ENCODE results near the gene SLC5A1. TPM values are rescaled to one million over a fixed set of nuclear protein-coding genes. Genes with fewer than 3 reads are reported as not detected.

The SLC5A1 gene
- total RNA-seq, 2 donors from 2014 or later, result 23.4 to 47.9 TPM

DNA sequence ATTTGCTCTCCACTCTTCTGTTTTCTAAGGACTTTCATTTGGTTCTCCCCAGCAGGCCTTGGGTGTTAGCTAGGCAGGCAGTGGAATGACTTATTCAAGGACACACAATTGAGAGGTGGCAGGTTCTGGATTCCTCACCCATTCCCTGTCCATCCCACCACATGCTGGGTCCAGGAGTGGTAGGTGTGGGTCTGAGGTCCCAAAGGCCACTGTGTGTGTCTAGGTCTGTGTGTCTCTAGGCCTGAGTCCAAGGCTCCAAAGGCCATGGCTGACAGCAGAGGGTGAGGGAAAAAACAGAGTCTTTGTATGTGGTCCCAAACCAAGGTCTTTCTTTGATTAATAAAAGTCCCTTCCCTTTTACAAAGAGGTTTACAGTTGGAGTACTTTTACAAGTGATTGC is 40.8 kb downstream of the SLC5A1 start:
- intact Hi-C loops (cut with DNase I), result no loop called here

DNA sequence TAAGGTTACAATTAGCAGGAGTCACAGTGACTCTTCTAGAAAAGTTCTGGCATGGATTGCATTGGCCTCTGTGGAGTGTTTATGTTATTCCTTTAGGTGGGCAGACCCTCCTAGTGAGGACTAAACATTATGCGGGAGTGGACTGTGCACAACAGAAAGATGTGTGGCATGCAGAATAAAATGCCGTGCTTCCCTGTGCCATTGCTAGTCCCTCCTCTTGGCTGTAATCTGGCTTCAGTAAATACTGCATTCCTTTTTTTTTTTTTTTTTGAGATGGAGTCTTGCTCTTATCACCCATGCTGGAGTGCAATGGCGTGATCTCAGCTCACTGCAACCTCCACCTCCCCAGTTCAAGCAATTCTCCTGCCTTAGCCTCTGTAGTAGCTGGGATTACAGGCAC is 45.0 kb downstream of the SLC5A1 start:
- H3K9ac ChIP-seq (ENCODE audit: low read depth in 2 of 2, low read length in 2 of 2), result no peak overlapping the region
- H3K36me3 ChIP-seq, result no peaks in the 10 kb centered on the region
- no peaks in the 10 kb centered on the region for H3K27me3 ChIP-seq
- no peaks in the 10 kb centered on the region for H3K9me3 ChIP-seq
- no peak for DNase-seq
- no peaks in the 10 kb centered on the region for H3K4me1 ChIP-seq
- TF ChIP-seq, protein P1, sequence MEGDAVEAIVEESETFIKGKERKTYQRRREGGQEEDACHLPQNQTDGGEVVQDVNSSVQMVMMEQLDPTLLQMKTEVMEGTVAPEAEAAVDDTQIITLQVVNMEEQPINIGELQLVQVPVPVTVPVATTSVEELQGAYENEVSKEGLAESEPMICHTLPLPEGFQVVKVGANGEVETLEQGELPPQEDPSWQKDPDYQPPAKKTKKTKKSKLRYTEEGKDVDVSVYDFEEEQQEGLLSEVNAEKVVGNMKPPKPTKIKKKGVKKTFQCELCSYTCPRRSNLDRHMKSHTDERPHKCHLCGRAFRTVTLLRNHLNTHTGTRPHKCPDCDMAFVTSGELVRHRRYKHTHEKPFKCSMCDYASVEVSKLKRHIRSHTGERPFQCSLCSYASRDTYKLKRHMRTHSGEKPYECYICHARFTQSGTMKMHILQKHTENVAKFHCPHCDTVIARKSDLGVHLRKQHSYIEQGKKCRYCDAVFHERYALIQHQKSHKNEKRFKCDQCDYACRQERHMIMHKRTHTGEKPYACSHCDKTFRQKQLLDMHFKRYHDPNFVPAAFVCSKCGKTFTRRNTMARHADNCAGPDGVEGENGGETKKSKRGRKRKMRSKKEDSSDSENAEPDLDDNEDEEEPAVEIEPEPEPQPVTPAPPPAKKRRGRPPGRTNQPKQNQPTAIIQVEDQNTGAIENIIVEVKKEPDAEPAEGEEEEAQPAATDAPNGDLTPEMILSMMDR (IDR thresholded peaks at IDR 0.05), result no peak
- intact Hi-C loops (cut with DNase I), result no loop called here
- no peak overlapping the region for H3K27ac ChIP-seq
- no peak overlapping the region for H3K4me3 ChIP-seq

More for the DNA sequence above, 40.8 kb downstream of the SLC5A1 start:
- Histone ChIP-seq H3K36me3 (no peaks in the 10 kb centered on the region), H3K9me3 (no peaks in the 10 kb centered on the region), H3K4me1 (no peaks in the 10 kb centered on the region), H3K4me3 (no peak overlapping the region), H3K9ac (ENCODE audit: low read depth in 2 of 2, low read length in 2 of 2) (no peak overlapping the region), H3K27me3 (no peaks in the 10 kb centered on the region), H3K27ac (no peak overlapping the region)
- no peak for DNase-seq
- TF ChIP-seq, protein P1 (IDR thresholded peaks at IDR 0.05), result no peak

DNA sequence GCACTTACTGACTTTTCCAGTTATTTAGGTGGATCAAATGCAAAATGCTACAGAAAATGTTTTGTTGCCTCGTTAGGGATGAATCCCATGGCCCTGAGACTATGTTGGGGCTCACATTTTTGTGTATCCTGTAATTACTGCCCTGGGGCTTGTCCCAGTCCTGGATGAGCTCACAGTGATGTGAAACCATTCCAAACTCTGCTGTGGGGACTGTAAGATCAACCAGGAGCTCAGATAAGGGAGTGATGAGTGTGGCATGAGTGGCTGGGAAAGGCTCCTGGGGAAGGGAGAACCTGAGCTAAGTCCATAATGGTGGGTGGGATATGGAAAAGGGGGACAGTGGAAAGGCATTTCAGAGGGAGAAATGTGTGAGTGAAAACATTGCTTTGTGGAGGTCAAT is 54.0 kb downstream of the SLC5A1 start:
- no peak for DNase-seq
- no peaks in the 10 kb centered on the region for H3K36me3 ChIP-seq

DNA sequence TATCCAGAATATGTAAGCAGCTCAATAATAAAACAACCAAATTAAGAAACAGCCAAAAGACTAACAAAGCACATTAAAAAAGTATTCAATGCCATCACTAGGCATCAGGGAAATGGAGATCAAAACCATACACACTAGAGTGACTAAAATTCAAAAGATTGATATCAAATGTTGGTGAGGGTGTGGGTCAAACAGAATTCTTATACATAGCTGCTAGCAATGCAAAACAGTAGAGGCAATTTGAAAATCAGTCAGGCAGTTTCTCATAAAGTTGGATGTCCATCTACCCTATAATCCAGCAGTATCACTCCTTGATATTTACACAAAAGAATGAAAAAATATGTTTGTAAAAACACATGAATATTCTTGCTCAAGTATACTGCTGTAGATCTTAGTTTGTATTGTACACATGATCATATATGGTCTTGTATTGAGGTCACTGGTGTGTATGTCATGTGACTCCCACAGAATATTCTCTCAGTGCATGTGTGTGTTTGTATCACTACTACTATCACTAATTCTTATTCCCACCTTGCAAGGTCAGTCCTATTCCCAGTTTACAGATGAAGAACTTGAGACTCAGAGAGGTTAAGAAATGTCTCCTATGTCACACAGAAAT is 54.9 kb downstream of the SLC5A1 start:
- H3K27me3 ChIP-seq, result no peaks in the 10 kb centered on the region
- TF ChIP-seq, protein P1 (IDR thresholded peaks at IDR 0.05), result no peak
- no peak overlapping the region for H3K9ac ChIP-seq (ENCODE audit: low read depth in 2 of 2, low read length in 2 of 2)
- no peaks in the 10 kb centered on the region for H3K9me3 ChIP-seq
- H3K36me3 ChIP-seq, result no peaks in the 10 kb centered on the region
- no peaks in the 10 kb centered on the region for H3K4me1 ChIP-seq
- H3K27ac ChIP-seq, result no peak overlapping the region
- no peak overlapping the region for H3K4me3 ChIP-seq
- intact Hi-C loops (cut with DNase I), result no loop called here
- DNase-seq, result no peak

More for the DNA sequence above, 54.0 kb downstream of the SLC5A1 start:
- intact Hi-C loops (cut with DNase I), result no loop called here
- H3K9ac ChIP-seq (ENCODE audit: low read depth in 2 of 2, low read length in 2 of 2), result no peak overlapping the region
- no peaks in the 10 kb centered on the region for H3K27me3 ChIP-seq
- H3K27ac ChIP-seq, result no peak overlapping the region
- H3K4me1 ChIP-seq, result no peaks in the 10 kb centered on the region
- TF ChIP-seq, protein P1 (IDR thresholded peaks at IDR 0.05), result no peak
- H3K9me3 ChIP-seq, result no peaks in the 10 kb centered on the region
- no peak overlapping the region for H3K4me3 ChIP-seq

DNA sequence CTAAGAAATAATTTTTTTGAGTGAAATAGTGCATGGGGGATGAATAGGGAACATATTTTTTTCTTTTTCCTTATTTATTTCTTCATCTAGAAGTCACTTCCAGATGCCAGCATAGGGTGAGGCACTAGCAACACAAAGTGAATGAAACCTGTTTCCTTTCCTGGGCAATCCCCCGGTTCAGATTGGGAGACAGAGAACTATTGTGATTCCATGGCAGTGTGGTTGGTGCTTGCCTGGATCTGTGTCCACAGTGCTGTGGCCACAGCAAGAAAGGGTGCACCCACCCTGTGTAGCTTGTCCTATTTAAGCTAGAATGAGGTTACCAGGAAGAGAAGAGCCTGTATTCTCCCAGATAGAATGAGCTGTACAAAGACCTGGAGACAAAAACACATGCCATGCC is 57.6 kb downstream of the SLC5A1 start:
- Histone ChIP-seq H3K9me3 (no peaks in the 10 kb centered on the region), H3K27me3 (no peaks in the 10 kb centered on the region), H3K4me1 (no peaks in the 10 kb centered on the region), H3K4me3 (no peak overlapping the region), H3K36me3 (no peaks in the 10 kb centered on the region), H3K27ac (no peak overlapping the region), H3K9ac (ENCODE audit: low read depth in 2 of 2, low read length in 2 of 2) (no peak overlapping the region)
- intact Hi-C loops (cut with DNase I), result no loop called here
- no peak for DNase-seq
- TF ChIP-seq, protein P1 (IDR thresholded peaks at IDR 0.05), result no peak
